DMS53 treated with DMSO at 0.1 percent for 48 hours (cell line): ENCODE data around the gene PRR16.
"Not testable (repeated sequence)": the region's sequence is repeated elsewhere in the genome, so short reads cannot be mapped to it uniquely, and the experiment has no call there.

Experiments
- DNase-seq: peaks from one replicate; lab custom pipeline; 2025; ENCODE audit not compliant: unreplicated experiment; lab: John Stamatoyannopoulos, UW

PRR16 gene

DNA sequence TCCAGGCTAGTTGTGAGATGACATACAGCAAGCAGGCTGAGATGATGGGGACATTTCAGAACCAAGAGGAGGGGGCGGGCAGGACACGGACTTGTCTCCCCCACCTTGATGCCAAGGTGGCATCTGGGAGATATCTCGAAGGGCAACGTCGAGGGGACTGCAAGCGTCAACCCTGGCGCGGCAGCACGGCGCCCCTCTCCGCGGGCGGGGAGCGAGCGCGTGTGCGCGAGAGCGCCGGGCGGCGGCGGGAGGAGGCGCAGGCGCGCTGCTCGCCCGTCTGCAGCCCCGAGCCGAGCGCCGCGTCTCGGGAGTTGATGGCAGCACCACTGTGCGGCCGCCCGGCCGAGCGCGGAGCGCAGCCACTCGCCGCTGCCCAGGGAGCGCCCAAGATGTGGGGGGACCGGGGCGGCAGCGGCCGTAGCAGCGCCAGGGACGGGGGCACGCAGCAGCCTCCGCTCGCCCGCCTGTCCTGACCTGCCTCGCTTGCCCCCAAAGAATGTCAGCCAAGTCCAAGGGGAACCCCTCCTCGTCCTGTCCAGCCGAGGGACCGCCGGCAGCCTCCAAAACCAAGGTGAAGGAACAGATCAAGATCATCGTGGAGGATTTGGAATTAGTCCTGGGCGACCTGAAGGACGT is at the start of gene PRR16:
TSS of gene PRR16 (plus strand) at position 310 of the 636 bp plus-strand sequence.
- DNase-seq: peak; percentile 36

DNA sequence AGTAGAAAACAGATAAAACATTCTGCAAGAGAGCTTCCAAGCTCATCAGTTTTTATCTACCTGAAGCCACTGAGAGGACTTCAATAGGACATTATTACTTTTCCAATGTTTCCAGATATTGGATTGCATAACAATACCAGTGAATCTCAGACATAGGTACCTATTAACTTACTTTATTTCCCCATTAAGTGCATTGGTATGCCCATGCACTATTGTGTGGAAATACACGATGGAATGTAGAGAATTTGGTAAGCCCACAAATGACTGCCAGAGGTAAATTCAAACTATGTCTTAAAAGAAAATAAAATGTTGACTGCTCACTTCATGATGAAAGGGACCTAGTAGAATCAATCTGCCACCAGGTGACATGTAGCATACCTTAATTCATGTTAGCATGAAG is 48.1 kb upstream of the PRR16 start:
- no peak for DNase-seq

DNA sequence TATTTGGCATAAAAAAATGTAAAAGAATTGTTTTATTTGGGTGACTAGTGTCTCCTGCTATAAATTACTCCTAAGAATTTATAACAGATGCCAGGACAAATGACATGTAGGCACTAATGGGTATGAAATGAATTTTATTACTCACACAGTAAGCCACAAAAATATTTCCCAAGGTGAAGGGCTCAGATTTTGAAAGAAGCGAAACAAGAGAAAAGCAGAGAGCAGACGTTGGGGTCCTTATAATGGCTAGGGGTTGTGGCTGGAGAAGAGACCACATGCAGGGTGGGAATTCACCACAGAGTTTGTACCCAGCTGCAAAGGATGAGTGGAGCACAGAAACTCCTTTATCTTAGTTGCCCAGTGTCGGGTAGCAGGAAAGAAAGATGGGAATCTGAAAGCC is 45.0 kb upstream of the PRR16 start:
- no peak for DNase-seq

DNA sequence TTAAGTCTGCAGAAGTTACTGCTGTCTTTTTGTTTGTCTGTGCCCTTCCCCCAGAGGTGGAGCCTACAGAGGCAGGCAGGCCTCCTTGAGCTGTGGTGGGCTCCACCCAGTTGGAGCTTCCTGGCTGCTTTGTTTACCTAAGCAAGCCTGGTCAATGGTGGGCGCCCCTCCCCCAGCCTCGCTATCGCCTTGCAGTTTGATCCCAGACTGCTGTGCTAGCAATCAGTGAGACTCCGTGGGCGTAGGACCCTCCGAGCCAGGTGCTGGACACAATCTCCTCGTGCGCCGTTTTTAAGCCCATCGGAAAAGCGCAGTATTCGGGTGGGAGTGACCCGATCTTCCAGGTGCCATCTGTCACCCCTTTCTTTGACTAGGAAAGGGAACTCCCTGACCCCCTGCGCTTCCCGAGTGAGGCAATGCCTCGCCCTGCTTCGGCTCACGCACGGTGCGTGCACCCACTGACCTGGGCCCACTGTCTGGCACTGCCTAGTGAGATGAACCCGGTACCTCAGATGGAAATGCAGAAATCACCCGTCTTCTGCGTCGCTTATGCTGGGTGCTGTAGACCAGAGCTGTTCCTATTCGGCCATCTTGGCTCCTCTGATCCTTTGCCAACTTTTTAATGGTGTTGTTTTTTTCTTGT is 37.3 kb upstream of the PRR16 start:
- DNase-seq: not testable (repeated sequence)

DNA sequence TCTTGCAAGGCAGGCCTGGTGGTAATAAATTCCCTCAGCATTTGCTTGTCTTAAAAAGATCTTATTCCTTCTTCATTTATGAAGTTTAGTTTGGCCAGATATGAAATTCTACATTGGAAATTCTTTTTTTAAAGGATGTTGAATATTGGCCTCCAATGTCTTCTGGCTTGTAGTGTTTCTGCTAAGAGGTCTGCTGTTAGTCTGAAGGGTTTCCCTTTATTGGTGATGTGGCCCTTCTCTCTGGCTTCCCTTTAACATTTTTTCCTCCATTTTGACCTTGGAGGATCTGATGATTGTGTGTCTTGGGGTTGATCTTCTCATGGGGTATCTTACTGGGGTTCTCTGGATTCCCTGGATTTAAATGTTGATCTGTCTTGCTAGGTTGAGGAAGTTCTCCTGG is 33.5 kb upstream of the PRR16 start:
- no peak for DNase-seq

DNA sequence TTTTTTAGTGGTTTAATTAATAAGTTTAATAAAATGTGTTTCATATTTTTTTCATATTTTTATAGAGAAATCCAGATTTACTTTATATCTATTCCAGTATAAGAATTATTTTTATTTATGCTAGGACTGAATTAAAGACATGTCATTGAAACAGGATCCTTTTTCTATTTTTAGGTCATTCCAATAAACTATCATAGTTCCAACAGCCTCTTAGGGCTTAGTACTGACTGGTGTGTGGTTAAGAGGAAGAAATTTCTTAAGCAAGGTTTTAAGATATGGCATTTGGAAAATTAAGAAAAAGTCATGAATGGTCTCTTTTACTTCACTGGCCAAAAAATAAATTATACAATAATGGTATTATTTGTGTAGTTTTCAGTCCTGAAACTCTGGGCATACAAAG is 31.2 kb upstream of the PRR16 start:
- DNase-seq: no peak

DNA sequence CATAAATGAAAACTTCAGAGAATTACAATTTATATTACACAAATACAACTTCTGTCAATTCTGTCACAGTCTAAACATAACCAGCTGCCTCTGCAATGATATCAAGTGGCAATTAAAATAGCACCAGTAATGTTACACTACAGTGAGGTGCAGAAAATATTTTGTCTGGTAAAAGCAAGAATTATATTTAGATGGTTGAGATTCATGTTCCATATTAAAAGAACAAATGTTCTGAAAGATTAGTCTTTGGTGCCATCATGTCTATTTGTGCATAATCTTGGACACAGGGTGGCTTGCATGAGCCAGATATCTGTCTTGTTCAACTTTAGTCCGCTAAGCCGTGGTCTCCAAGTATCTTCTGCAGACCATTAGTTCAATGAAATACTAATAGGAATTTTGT is 29.0 kb upstream of the PRR16 start:
- DNase-seq: no peak

DNA sequence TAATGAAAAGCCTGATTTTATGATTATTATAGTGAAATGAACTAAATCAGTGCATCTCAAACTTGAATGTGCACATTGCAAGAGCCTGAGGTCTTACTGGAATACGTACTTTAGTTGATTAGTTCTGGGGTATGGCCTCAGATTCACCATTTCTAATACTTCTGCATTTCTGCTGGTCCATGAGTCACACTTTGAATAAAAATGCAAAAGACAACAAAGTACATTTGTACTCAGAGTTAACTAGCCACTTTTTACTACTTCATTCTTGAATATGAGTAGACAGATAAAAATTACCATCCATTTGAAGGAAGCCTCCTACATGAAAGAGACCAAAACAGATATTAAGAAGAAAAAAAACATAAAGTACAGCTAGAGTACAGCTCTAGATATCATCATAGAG is 27.1 kb upstream of the PRR16 start:
- no peak for DNase-seq

DNA sequence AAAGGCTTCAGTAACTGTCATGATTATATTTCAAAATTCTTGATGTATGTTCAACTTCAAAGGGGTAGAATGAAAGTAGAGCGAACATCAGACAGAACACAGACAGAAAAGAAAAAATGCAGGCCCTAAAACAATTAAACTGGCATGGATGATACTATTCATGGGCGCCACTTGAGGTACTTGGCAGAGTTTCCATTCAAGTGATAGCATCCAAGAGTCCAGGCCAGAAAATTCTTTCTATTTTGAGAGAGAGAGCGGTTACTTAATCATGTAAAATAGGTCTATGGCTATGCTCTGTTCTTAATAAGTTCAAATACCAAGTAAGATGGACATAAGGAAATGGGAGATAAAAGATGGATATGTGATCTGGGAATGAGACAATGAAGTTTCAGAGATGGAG is 21.4 kb upstream of the PRR16 start:
- no peak for DNase-seq

DNA sequence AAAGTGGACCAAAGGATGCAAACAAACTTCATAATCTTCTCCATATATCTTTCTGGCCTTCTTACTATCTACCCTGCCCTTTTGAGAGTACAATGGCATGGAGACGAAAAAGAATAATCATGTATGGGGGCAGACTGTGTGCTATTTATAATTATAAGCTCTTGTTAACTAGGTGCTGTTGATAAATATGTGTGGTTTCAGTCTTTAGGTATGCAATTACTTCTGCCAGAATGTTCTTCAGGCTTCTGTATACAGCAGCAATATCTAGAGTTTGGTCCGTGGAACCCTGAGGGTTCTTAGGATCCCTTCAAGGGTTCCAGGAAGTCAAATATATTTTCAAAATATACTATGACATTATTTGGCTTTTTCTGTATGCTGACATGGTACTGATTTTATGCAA is 20.5 kb upstream of the PRR16 start:
- no peak for DNase-seq

DNA sequence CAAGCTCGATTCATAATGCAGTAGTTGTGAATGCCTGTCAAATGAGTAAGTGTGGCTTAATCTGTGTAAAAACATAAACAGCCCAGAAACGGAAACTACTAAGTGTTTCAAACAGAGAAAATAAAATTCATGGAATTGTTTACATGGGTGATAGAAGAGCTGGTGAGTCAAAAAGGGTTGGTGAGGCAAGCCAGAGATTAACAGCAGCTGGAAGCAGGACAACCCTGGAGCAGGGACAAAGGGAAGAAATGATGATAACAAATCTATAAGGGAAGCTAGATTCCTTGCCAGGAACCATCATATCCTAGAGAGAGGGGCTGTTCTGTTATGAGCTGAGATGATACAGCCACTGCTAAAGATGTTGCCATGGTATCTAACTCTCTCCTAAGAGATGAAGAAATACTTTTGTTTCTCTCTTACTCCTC is 18.0 kb upstream of the PRR16 start:
- peak; percentile 57 for DNase-seq

DNA sequence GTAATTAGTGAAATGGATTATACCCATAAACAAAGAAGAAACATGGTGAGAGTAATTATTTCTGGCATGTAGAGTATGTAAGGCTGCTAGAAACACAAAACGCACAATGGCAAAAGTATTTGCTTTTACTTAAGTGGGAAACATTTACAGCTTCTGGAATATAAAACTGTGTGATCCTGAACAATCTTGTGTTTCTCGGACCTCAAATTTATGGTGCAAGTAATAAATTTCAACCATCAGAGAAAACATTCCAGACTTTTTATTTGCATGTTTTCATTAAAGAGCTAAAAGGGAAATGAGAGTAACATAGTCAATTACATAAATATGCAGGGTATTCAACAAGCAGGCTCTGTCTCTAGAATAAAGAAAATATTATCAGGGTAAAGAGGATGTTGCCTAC is 17.2 kb upstream of the PRR16 start:
- DNase-seq: no peak

DNA sequence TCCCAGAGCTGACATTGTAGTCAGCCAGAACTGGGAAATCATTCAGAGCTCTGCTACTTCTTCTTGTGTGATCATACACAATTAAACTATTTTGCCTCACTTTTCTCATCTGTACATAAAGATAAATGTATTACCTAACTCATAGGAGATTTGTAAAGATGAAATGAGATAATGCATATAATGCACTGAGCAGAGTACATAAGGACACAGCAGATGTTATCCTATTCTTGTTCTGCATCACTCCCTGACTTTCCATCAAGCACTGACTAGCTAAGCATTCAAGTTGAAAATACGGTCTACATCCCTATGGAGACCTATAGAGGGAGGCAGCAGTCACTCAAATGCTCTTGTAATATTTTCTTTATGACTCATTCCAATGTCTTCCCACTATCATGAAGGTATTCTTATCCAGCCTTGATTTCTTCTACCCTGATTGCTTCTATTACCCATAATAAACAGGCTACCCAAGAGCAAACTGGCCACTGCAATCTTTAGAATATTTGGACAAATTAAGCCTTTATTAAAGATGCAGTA is 16.3 kb upstream of the PRR16 start:
- peak; percentile 69 for DNase-seq

DNA sequence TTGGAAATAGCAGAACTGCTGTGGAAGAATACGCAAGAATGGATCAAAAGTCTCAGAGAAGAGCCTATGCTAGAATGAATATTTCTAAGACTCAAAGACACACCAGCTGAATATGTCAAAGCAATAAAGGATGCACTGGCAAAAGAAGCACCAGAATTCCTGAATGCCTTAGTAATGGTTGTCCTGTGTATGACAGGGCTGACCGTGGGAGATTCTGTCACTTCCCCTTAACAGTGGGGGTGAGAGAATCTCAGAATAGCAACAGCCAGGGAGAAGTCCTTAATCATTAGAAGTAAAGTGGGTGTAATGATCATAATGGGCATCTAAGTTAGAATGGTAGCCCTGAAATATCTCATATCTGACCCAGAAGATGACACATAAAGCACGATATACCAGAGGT is 14.6 kb upstream of the PRR16 start:
- DNase-seq: no peak

DNA sequence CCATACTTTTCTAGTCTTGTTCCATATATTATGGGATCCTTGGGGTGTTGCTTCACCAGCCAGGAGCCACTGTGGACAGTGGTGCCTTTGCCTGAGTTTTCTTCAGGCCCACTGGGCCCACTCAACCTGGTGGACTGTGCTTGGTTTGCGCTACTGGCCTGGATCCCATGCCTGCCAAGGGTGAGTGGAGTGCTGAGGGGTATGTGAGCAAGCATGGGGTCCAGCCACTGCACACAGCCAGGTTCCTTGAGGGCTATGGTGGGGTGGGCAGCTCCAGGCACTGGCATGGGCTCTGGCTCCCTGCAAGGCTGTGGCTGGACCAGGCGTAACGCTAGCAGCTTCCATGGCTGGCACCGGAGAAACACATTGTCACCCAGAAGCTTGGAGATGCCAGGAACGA is 13.2 kb upstream of the PRR16 start:
- DNase-seq: no peak

DNA sequence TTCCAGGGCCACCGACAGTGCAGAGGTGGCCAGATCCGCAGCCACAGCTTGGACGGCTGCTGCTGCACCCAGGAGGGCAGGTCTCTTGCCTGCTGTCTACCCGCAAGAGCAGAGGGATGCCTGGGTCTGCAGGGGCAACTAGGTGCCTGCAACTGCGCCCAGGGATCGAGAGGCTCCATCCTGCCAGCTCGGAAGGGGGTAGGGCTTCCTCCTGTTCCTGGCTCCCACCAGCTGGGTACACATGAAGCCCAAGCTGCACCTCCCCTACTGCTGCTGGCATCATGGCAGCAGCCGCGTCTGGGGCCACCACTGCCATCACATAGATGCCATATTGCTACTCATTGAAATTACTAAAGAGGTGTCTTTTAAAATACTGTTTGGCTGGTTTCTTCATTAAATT is 12.7 kb upstream of the PRR16 start:
- DNase-seq: no peak

DNA sequence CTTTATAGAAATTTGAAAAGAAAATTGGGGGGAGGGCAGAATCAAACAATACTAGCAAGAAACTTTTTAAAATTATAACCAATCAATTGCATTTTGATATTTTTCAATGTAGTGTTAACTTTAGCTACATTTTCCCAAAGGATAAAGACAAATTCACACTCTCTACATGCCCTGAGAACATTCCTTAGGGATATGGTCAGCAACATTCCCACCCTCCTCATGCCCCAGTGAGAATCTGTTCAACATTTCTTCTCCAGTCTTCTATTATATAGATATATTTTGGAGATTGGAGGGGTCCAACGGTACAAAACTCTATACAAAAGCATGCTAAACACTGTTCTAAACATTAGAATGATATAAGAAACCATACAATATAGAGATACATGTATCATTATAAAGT is 11.6 kb upstream of the PRR16 start:
- DNase-seq: no peak

DNA sequence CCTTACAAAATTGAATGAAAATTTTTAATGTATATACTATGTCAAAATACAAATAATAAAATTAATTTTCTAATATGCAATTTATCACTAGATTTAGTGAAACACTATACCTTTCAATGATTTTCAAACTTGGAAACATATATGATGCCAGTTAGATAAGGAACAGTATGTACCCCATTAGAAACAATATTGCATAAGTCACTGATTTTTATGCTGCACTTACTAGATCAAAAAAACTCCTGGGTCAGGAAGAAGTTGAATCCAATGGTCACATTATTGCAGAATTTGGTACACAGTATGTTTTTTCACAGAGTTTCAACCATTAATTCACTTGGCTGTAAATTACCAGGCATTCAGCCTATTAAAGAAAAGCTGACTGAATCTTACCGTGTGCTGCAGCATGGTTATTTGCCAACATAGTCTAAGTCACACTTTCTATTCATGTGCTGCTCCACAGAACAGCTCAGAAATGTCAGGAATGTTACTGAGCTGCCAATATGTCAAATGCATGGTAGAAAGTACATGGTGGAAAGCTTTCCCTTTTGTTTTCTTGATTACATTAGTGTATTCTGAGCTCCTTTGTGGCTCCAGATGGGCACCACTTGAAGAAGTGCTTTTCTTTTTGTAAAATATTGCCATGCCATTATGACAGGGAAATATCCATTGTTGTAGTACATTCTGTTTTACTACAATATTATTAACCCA is 9.9 kb upstream of the PRR16 start:
- DNase-seq: no peak

DNA sequence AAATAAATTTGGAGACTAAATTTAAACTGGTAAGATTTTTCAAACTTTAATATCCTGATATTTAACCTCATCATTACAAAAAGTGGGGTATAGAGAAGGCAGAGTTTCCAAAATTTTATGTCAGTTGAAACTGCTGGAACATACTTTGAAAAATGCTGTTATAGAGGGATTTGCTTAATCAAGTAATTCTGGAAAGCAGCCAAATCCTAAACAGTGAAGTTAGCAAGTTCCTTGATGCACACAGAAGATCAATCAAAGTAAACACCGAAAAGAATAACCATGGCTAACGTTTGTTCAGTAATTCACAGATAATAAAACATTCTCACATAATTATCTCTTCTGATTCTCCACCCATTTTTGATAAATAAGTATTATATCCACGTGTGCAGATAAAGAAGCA is 8.1 kb upstream of the PRR16 start:
- no peak for DNase-seq

DNA sequence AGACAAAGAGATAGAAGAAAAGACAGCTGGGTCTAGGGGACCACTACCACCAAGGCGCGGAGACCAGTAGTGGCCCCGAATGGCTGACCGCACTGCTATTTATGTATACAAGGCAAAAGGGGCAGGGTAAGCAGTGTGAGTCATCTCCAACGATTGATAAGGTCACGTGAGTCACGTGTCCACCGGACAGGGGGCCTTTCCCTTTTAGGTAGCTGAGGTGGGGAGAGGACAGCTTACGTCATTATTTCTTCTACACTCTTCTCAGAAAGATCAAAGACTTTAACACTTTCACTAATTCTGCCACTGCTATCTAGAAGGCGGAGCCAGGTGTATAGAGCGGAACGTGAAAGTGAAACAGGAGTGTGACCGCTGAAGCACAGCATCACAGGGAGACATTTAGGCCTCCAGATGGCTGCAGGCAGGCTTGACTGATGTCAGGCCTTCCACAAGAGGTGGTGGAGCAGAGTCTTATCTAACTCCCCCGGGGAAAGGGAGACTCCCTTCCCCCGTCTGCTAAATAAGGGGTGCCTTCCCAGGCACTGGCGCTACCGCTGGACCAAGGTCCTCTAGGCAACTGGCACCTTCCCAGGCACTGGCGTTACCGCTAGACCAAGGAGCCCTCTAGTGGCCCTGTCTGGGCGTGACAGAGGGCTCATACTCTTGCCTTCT is 6.1 kb upstream of the PRR16 start:
- peak; percentile 82 for DNase-seq

DNA sequence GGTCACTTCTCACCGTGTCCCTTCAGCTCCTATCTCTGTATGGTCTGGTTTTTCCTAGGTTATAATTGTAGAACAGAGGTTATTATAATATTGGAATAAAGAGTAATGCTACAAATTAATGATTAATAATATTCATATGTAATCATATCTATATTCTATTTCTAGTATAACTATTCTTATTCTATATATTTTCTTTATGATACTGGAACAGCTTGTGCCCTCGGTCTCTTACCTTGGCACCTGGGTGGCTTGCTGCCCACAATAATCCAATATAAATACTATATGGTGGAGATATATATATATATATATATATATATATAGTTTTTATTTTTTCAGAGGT is 5.6 kb upstream of the PRR16 start:
- not testable (repeated sequence) for DNase-seq

DNA sequence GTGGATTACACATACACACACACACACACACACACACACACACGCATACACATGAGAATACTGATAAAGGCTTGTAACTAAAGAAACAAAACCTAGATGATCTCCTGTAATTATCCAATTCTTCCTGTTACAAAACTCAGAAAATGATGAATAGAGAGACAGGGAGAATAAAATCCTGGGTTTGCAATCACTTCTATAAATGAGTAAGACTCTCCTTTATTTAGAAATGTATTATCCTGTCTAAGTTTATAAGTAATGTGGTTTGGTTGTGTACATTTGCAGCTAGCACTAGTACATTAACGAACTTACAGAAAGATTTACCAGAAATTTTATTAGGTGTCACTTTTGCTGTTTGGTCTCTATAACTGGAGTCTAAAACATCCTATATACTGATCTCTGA is 2.8 kb upstream of the PRR16 start:
- DNase-seq: no peak
